Measurements from ENCODE around the gene B4GALNT4.

DNA sequence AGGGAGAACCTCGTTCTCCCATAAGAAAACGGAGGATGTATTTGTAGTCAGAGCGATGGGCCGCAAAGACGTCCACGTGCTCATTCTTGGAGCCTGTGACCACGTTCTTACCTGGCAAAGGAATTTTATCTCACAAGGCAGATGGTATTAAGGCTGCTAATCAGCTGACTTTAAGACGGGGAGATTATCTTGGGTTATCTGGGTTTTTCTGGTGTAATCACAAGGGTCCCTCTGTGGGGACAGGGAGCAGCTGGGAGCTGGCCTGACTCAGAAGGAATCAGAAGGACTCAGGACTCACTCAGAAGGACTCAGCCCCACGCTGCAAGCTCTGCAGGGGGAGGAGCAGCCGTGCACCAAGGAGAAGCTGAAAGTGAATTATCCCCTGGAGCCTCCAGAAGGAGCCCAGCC lies 53.0 kb downstream of the B4GALNT4 start:
- TF ChIP-seq POLR2A (IDR thresholded peaks at IDR 0.05) = no peak
- TF ChIP-seq, protein P1, sequence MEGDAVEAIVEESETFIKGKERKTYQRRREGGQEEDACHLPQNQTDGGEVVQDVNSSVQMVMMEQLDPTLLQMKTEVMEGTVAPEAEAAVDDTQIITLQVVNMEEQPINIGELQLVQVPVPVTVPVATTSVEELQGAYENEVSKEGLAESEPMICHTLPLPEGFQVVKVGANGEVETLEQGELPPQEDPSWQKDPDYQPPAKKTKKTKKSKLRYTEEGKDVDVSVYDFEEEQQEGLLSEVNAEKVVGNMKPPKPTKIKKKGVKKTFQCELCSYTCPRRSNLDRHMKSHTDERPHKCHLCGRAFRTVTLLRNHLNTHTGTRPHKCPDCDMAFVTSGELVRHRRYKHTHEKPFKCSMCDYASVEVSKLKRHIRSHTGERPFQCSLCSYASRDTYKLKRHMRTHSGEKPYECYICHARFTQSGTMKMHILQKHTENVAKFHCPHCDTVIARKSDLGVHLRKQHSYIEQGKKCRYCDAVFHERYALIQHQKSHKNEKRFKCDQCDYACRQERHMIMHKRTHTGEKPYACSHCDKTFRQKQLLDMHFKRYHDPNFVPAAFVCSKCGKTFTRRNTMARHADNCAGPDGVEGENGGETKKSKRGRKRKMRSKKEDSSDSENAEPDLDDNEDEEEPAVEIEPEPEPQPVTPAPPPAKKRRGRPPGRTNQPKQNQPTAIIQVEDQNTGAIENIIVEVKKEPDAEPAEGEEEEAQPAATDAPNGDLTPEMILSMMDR (IDR thresholded peaks at IDR 0.05) = no peak

Measured in uterus (tissue), 2 donors.